OCI-LY7 (cell line): ENCODE measurements around the gene ATRAID. TPM values are rescaled to one million over a fixed set of nuclear protein-coding genes. Genes with fewer than 3 reads are reported as not detected.

Experiments used
- BruUV-seq: library from RNA; stranded (reverse); fragments of 400-500 nt; replicated peaks from 2 replicates; lab custom pipeline; 2021; lab: Mats Ljungman, UMichigan
- CTCF ChIA-PET: fragments of 300-600 bp; sonication (Branson Sonifier 250); formaldehyde crosslinking; loops from one replicate; lab custom pipeline; 2022; ENCODE audit warnings: antibody characterized with exemption; ENCODE audit not compliant: unreplicated experiment; lab: Charles Lee
- POLR2A ChIA-PET: fragments of 300-600 bp; sonication (Branson Sonifier 250); formaldehyde crosslinking; loops from one replicate; lab custom pipeline; 2022; ENCODE audit warnings: antibody characterized with exemption; lab: Charles Lee
- DNase-seq: peaks from one replicate; pipeline ENCODE4 v3.0.0-alpha.2; 2015; ENCODE audit warnings: low spot score
- H2AFZ ChIP-seq: fragments of 200-600 bp; sonication (generic), shearing (Covaris generic); 2 replicates; pipeline ENCODE4 v1.6.1; 2014; ENCODE audit warnings: mild to moderate bottlenecking, antibody characterized with exemption, low read length, moderate library complexity
- H3K27ac ChIP-seq: fragments of 200-600 bp; sonication (generic); 2 replicates; pipeline ENCODE4 v1.5.1; 2014; ENCODE audit warnings: mixed run types, low read depth, mild to moderate bottlenecking, moderate library complexity, low read length, inconsistent platforms; ENCODE audit not compliant: poor library complexity, severe bottlenecking
- H3K36me3 ChIP-seq: fragments of 200-600 bp; sonication (generic); 2 replicates; pipeline ENCODE4 v1.6.1; 2014; ENCODE audit warnings: mild to moderate bottlenecking, antibody characterized with exemption, low read length, moderate library complexity, mixed read lengths; ENCODE audit not compliant: insufficient read depth
- H3K4me1 ChIP-seq: fragments of 200-600 bp; sonication (generic); 2 replicates; pipeline ENCODE4 v1.5.1; 2014; ENCODE audit warnings: mild to moderate bottlenecking, low read length; ENCODE audit not compliant: insufficient read depth, poor library complexity, severe bottlenecking
- H3K4me2 ChIP-seq: fragments of 200-600 bp; sonication (generic); 2 replicates; pipeline ENCODE4 v1.6.1; 2014; ENCODE audit warnings: mild to moderate bottlenecking, low read length
- H3K4me3 ChIP-seq: fragments of 200-600 bp; sonication (generic); 2 replicates; pipeline ENCODE4 v1.5.1; 2014; ENCODE audit warnings: mild to moderate bottlenecking, low read depth, low read length; ENCODE audit not compliant: poor library complexity, severe bottlenecking
- H3K79me2 ChIP-seq: fragments of 200-600 bp; sonication (generic); 2 replicates; pipeline ENCODE4 v1.6.1; 2016; ENCODE audit warnings: low read depth, mild to moderate bottlenecking, low read length, moderate library complexity, mixed read lengths; ENCODE audit not compliant: insufficient read depth
- H3K9me2 ChIP-seq: fragments of 200-600 bp; sonication (generic); 2 replicates; pipeline ENCODE4 v1.6.1; 2016; ENCODE audit warnings: mild to moderate bottlenecking, low read length, mixed read lengths; ENCODE audit not compliant: insufficient read depth
- H3K9me3 ChIP-seq: fragments of 200-600 bp; sonication (generic); 2 replicates; pipeline ENCODE4 v1.6.1; 2014; ENCODE audit warnings: mild to moderate bottlenecking, mixed run types, low read length, mixed read lengths
- H4K20me1 ChIP-seq: fragments of 200-600 bp; sonication (generic); 2 replicates; pipeline ENCODE4 v1.6.1; 2014; ENCODE audit warnings: mild to moderate bottlenecking, antibody characterized with exemption, low read length, moderate library complexity, mixed read lengths; ENCODE audit not compliant: insufficient read depth
- CTCF ChIP-seq: fragments of 200-600 bp; sonication (generic); conservative IDR thresholded peaks from 2 replicates; pipeline ENCODE4 v1.5.1; 2014; ENCODE audit warnings: mild to moderate bottlenecking, antibody characterized with exemption, low read length, moderate library complexity, mixed read lengths
- EZH2phosphoT487 ChIP-seq: fragments of 200-600 bp; sonication (generic); IDR thresholded peaks from 2 replicates; pipeline ENCODE4 v1.6.1; 2018; ENCODE audit warnings: low read depth, borderline replicate concordance, mild to moderate bottlenecking, mixed run types, antibody characterized with exemption, low read length, moderate library complexity, mixed read lengths
- intact Hi-C: fragments of 100-400 bp; cut with micrococcal nuclease; formaldehyde crosslinking; loops from one replicate; pipeline ENCODE4 v1.10.0; 2022; ENCODE audit not compliant: unreplicated experiment
- total RNA-seq, 2 experiments: library from RNA; depleted of rRNA in 1 of 2; stranded (reverse); fragments of >200 nt in 1 of 2; shearing (Covaris generic) in 1 of 2; gene quantifications; 2 replicates each; pipeline ENCODE4 v1.2.3, GENCODE V29; 2014 to 2022

Gene ATRAID
- total RNA-seq, 2 experiments from 2014 or later = 92.7 to 93.3 TPM

GRCh38 chr2:27189989-27190388 lies 21.9 kb upstream of the ATRAID start:
- H4K20me1 ChIP-seq = no peaks in the 10 kb centered on the region
- ChIA-PET POLR2A (interaction anchor here (0.6 kb wide), 1 partner anchor 65 kb away, joined by 3 read pairs; no protein-coding TSS in a partner anchor), CTCF (no interaction called here)
- H3K9me3 ChIP-seq = no peaks in the 10 kb centered on the region
- no peaks in the 10 kb centered on the region for H3K9me2 ChIP-seq
- BruUV-seq = no TSS peak
- H3K4me3 ChIP-seq = no peak overlapping the region
- intact Hi-C loops = loop anchor here (5.0 kb wide), 2 partner anchors 102 to 138 kb away; partner anchors contain the start of gene AGBL5
- H3K4me1 ChIP-seq = peaks cover 61% of the 10 kb centered on the region
- H3K36me3 ChIP-seq = no peaks in the 10 kb centered on the region
- no peak overlapping the region for H2AFZ ChIP-seq
- no peak for DNase-seq
- TF ChIP-seq CTCF (no peak), EZH2phosphoT487 (no peak)
- no peak overlapping the region for H3K27ac ChIP-seq
- H3K79me2 ChIP-seq = no peaks in the 10 kb centered on the region
- no peak overlapping the region for H3K4me2 ChIP-seq

- Histone ChIP-seq H3K4me3 (no peak overlapping the region), H3K4me1 (peaks cover 56% of the 10 kb centered on the region), H3K9me3 (no peaks in the 10 kb centered on the region), H3K4me2 (peak overlapping the region; percentile 11; the same call in 1 of the 2 replicates), H4K20me1 (no peaks in the 10 kb centered on the region), H3K9me2 (no peaks in the 10 kb centered on the region), H3K27ac (peak overlapping the region; percentile 32), H3K79me2 (no peaks in the 10 kb centered on the region), H2AFZ (peak overlapping the region; percentile 71), H3K36me3 (no peaks in the 10 kb centered on the region)
- CTCF ChIA-PET = interaction anchor here (1.1 to 1.4 kb wide), 3 partner anchors 11 to 58 kb away, joined by 3 to 18 read pairs (median 4); no protein-coding TSS in a partner anchor
- no TSS peak for BruUV-seq
- POLR2A ChIA-PET = interaction anchor here (1.1 to 1.4 kb wide), 4 partner anchors 22 to 102 kb away, joined by 5 to 9 read pairs (median 7); partner anchors contain the start of gene PREB
- DNase-seq = peak; percentile 89
- TF ChIP-seq EZH2phosphoT487 (no peak), CTCF (peak; percentile 97)
- intact Hi-C loops = loop anchor here (1.0 to 5.0 kb wide), 5 partner anchors 21 to 139 kb away; partner anchors contain the start of genes AGBL5 and PREB
Measured at GRCh38 chr2:27191070-27191829, 20.6 kb upstream of the ATRAID start.
